Ishikawa (cell line): ENCODE measurements around the gene GRIK5.

Experiments used
- EGR1 ChIP-seq: IDR thresholded peaks from 2 replicates; pipeline ENCODE4 v1.6.1; 2012
- MAX ChIP-seq: IDR thresholded peaks from 2 replicates; pipeline ENCODE4 v1.6.1; 2012
- USF1 ChIP-seq: IDR thresholded peaks from 2 replicates; pipeline ENCODE4 v1.6.1; 2012
- YY1 ChIP-seq: IDR thresholded peaks from 2 replicates; pipeline ENCODE4 v1.6.1; 2012; ENCODE audit warnings: low read depth

- TF ChIP-seq MAX: no peak
- TF ChIP-seq USF1: no peak
- no peak for TF ChIP-seq YY1
- no peak for TF ChIP-seq EGR1
Observed at GRCh38 chr19:42032431-42032830, 37.6 kb downstream of the GRIK5 start.
